Hippocampal formation (tissue), 2 donors: ENCODE data around the gene CNIH3.
"Not testable (repeated sequence)": the region's sequence is repeated elsewhere in the genome, so short reads cannot be mapped to it uniquely, and the experiment has no call there.

Source experiments
- DNase-seq, 2 donors: peaks; one replicate each; lab custom pipeline; 2025; lab: John Stamatoyannopoulos, UW

Gene CNIH3

DNA sequence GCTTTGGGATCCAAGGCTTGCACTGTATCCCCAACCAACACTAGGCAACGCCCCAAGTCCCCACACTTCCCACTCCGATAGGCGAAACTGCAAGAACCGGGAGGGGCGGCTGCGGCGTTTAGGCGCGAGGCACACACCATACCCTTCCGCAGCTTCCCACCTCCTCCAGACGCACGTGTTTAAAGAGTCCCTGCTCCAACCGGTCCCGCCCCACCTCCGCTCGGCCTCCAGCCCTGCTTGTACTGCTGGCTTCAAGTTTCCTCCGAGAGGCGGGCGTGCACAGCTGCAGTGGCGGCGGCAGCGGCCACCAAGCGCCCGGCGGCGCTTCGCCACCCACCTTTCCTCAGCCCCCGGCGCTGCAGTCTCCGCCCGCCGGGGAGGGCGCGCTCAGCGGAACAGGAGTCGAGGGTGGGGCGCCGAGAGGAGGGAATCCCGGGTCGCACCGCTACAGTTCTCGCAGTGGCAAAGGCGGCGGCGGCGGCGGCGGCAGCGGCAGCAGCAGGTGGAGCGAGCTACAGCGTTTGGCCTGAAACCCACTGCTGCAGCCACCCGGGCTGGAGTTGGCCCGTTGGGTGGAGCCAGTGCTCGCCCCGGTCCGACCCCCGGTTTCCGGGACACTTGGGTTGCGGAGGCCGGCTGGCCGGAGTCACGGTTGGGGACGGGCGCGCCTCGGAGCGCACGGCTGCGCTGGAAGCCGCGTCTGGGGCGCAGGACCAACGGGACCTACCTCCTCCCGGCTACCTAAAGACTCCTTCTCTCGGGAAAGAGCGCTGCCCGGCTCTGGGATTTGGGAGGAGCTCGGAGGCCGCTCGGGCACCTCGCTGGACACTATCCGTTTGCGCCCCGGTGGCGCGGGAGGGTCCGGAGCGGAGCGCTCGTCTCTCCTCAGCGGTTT lies at the start of gene CNIH3:
Gene CNIH3, plus strand, starts transcription at position 457 of the 895 bp plus-strand sequence. CDS start 858 bp downstream, outside the sequence.
- no peak for DNase-seq

- not testable (repeated sequence) for DNase-seq
These were observed 49.6 kb upstream of the CNIH3 start for GRCh38 chr1:224566492-224566891.

DNA sequence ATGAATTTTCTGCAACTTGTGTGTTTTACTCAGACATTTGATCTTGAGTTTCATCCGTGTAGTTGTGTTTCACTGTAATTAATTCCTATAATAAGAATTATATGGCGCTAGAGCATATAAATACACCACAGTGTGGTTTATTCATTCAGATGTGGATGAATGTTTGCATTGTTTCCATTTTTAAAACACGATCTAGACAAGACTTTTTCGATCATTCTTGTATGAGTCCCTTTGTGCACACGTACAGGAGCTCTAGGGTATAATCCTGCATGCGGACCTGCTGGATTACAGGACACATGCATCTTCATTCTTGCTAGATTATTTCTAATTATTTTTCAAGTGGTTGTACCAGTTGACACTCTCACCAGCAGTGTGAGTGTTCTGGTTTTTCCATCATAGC lies 46.8 kb upstream of the CNIH3 start:
- no peak for DNase-seq

DNA sequence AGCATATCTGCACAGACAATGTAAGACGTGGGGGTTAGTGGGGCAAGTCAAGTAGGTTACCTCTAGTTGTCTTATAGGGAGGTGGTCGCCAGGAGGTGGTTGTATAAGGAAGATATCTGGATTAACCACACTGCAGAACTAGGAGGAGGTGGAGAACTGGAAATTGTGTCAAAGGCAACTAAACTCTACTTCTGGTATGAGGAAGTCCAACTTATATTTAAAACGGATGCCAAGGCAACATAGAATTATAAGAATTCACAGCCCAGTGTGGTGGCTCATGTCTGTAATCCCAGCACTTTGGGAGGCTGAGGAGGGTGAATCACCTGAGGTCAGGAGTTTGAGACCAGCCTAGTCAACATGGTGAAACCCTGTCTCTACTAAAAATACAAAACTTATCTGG lies 44.1 kb upstream of the CNIH3 start:
- not testable (repeated sequence) for DNase-seq

DNA sequence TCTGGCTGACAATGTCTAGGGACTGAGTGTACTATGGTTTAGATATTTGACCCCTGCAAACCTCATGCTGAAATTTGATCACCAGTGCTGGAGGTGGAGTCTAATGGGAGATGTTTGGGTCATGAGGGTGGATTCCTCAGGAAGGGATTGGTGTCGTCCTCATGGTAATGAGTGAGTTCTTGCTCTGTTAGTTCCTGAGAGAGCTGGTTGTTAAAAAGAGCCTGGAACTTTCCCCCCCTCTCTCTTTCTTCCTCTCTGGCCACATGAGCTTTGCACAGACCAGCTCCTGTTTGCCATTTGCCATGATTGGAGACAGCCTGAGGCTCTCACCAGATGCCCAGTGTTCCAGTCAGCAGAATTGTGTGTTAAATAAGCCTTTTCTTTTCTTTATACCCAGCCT lies 36.6 kb upstream of the CNIH3 start:
- no peak for DNase-seq

GRCh38 chr1:224580006-224580405 lies 36.1 kb upstream of the CNIH3 start:
- DNase-seq: no peak

DNA sequence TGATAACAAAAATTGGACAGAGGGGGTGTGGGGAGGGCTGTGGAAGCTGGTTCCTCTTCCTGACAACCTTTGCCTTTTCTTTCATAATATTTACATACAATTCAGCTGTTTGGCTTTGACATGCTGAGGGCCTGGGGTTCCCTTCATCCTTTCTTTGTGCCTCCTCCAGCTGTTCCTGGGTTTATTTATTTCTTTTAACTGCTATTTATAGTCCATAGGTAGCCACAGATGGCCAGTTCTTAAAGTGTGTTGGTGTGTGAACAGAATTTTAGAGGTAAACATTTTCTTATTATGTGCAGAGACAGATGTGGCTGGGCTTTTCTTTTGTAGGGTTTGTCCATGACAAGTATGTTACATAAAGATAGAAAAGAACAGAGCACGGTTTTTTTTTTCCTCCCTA lies 34.1 kb upstream of the CNIH3 start:
- DNase-seq: no peak

- no peak for DNase-seq
These were observed 32.3 kb upstream of the CNIH3 start for GRCh38 chr1:224583774-224584173.

DNA sequence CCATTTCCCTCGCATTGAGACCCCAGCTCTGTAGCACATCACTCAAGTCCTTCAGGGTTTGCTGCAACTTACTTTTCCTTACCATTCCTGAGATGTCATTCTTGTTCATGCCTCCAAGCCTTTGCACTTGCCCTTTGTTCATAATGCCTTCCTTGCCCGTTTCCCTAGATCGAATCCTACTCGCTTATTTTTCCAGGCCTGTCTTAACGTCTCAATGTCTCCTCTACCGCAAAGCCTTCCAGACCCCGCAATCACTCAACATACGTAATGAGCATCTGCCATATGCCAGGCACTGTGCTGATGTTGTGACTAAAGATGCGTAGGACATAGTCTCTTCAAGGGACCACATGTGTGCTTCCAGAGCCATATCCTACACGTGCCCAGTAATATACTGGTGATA lies 31.1 kb upstream of the CNIH3 start:
- DNase-seq: no peak

DNA sequence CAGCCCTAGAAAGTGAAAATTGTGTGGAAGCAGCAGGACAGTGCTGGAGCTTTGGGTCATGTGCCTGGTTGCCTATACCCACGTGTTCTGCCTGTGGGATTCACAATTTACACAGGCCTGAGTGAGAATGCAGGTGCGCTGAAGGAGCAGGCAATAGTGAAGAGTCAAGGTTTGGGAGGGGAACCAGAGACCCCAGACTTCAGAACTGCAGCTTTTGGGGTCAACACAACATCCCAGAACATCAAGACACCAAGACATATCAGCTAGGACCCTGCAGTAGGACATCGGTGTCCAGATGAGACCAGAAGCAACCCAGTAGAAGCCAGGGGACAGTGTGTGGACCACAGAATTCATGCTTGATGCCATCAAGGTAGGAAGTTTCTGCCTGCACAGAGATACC lies 29.1 kb upstream of the CNIH3 start:
- no peak for DNase-seq

- DNase-seq: no peak
These were observed 27.6 kb upstream of the CNIH3 start for GRCh38 chr1:224588515-224588914.

GRCh38 chr1:224589006-224589405 lies 27.1 kb upstream of the CNIH3 start:
- no peak for DNase-seq

GRCh38 chr1:224591326-224591725 lies 24.8 kb upstream of the CNIH3 start:
- no peak for DNase-seq

- DNase-seq: no peak
These were observed 23.2 kb upstream of the CNIH3 start for GRCh38 chr1:224592636-224593582.

DNA sequence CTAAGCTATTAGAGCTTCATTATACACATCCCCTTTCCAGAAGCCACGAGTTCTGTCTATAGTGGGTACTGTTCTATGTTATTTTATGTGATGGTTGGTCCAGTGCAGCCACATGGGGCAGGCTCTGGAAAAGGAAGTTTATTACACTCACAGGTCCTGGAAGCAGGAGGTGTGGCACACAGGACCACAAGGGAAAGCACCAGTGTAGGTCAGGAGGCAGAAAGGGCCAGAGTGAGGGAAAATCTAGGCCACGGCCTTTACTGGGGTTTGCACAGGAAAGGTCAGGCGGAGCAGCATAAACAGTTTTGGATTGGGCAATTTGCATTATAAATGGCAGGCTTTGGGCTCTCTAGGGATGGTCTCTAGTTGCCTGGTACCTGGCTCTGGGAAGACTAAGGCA lies 21.8 kb upstream of the CNIH3 start:
- no peak for DNase-seq

GRCh38 chr1:224594851-224595250 lies 21.3 kb upstream of the CNIH3 start:
- DNase-seq: no peak

DNA sequence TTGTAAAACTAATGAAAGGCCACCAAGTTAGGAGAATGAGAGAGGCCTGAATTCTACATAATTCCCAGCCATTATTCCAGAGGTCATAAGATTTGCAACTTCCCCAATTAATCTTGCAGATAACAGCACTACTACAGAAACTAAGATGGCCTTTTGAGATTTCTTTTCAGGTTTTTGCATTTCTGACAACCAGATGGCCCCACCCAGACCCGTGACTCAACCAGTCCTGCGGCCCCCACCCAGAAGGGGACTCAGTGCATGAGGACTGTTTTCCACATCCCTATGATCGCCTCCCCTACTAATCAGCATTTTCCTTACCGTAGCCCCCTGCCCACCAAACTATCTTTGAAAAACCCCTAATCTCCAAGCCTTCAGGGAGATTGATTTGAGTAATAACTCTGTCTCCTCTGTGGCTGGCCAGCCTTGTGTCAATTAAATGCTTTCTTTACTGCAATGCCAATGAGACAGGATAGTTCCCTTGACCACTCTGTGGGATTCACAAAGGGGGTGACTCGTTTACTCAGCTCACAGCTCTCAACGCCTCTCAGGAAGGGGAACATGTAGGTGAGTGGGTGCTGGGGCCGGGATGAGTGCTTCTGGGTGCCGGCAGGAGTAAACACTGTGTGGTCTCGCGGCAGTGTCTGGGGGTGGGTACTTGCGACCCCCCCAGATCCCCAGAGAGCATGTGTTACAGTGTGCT lies 10.5 kb upstream of the CNIH3 start:
- DNase-seq: no peak

DNA sequence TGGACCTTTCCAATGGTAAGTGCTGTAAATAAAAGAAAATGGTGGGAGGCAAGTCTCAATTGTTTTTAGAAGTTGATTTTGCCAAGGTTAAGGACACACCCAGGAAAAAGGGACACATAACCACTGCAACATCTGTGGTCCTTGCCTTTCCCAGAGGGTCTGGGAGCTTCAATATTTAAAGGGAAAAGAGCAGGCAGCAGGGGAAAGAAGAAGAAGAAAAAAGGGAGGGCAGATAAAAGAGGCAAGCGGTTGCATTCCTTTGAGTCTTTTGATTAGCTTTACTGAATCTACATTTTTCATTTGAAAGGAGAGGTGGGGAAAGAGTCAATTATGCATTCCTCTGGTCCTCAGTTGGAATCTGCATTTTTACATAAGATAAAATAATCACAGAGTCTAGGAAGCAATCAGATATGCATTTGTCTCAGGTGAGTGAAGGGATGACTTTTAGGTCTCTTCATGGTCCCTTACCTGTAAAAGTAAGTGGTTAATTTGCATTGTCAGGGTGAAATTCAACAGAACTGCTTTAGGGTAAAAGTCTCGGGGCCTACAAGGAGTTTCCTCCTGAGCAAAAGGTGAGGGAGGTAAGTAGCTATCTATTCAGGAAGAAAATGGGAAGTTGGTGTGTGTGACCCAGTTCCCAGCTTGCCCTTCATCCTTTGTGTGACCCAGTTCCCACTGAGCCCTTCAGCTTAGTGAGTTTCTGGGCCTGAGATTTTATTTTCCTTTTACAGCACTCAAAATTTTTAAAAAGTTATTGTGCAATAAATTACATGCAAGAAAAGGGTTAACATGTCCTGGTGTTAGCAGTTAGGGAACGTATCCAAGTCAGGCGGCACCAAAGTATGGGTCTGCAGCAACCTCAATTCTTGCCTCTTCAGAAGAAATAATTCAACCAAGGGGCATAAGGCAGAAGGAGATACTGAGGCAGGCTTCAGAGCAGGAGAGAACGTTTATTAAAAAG lies 8.6 kb upstream of the CNIH3 start:
- DNase-seq: no peak

GRCh38 chr1:224609333-224609732 lies 6.8 kb upstream of the CNIH3 start:
- DNase-seq: no peak

- DNase-seq: no peak
These were observed 3.9 kb upstream of the CNIH3 start for GRCh38 chr1:224612246-224612645.

- DNase-seq: no peak
These were observed 2.6 kb upstream of the CNIH3 start for GRCh38 chr1:224613486-224613885.
